ENCODE data around the gene LINS1. TPM values are rescaled to one million over a fixed set of nuclear protein-coding genes. Genes with fewer than 3 reads are reported as not detected.

Gene LINS1
- total and polyA plus RNA-seq, 2 experiments from 2014 or later = 11.7 to 15.4 TPM

GRCh38 chr15:100650685-100651084 lies 48.7 kb upstream of the LINS1 start:
- no peaks in the 10 kb centered on the region for H3K9me3 Mint-ChIP-seq
- H3K4me3 Mint-ChIP-seq = no peak overlapping the region
- Histone ChIP-seq H3K36me3 (ENCODE audit: insufficient read depth) (no peaks in the 10 kb centered on the region), H3K4me2 (no peak overlapping the region), H4K20me1 (replicated peaks; ENCODE audit: insufficient read depth) (no peaks in the 10 kb centered on the region; the same call in 1 of the 2 replicates), H3K27me3 (ENCODE audit: insufficient read depth) (no peaks in the 10 kb centered on the region), H3F3A (replicated peaks; ENCODE audit: low read depth) (no peaks in the 10 kb centered on the region), H3K27ac (ENCODE audit: low read depth) (no peak overlapping the region), H3K9me2 (ENCODE audit: insufficient read depth) (no peaks in the 10 kb centered on the region), H2AFZ (no peak overlapping the region), H3K4me1 (ENCODE audit: insufficient read depth) (no peaks in the 10 kb centered on the region), H3K4me3 (no peak overlapping the region), H3K79me2 (replicated peaks; ENCODE audit: insufficient read depth) (peaks cover 5% of the 10 kb centered on the region; the same call in 1 of the 2 replicates)
- DNase-seq (ENCODE audit: low spot score) (peak; percentile 46), ATAC-seq (peak; percentile 65)
- peaks cover 4% of the 10 kb centered on the region for H3K27me3 Mint-ChIP-seq (ENCODE audit: insufficient read depth, low read depth, poor library complexity)
- no peaks in the 10 kb centered on the region for H3K36me3 Mint-ChIP-seq (ENCODE audit: low read depth)
- 0 out of 2 replicates have a peak overlapping the region, but pooled peaks have one; percentile 82 for H3K27ac Mint-ChIP-seq
- H3K4me1 Mint-ChIP-seq = peaks cover 12% of the 10 kb centered on the region; the same call in 2 of the 3 replicates
- TF ChIP-seq STAT1 (IDR thresholded peaks at IDR 0.05; ENCODE audit: unreplicated experiment) (no peak), NANOG (IDR thresholded peaks at IDR 0.05; ENCODE audit: borderline replicate concordance) (no peak), EZH2 (IDR thresholded peaks at IDR 0.05; ENCODE audit: low read depth, unreplicated experiment) (no peak)
- TF ChIP-seq, protein P1, sequence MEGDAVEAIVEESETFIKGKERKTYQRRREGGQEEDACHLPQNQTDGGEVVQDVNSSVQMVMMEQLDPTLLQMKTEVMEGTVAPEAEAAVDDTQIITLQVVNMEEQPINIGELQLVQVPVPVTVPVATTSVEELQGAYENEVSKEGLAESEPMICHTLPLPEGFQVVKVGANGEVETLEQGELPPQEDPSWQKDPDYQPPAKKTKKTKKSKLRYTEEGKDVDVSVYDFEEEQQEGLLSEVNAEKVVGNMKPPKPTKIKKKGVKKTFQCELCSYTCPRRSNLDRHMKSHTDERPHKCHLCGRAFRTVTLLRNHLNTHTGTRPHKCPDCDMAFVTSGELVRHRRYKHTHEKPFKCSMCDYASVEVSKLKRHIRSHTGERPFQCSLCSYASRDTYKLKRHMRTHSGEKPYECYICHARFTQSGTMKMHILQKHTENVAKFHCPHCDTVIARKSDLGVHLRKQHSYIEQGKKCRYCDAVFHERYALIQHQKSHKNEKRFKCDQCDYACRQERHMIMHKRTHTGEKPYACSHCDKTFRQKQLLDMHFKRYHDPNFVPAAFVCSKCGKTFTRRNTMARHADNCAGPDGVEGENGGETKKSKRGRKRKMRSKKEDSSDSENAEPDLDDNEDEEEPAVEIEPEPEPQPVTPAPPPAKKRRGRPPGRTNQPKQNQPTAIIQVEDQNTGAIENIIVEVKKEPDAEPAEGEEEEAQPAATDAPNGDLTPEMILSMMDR (conservative IDR thresholded peaks at IDR 0.05; ENCODE audit: low read depth in 2 of 2) = peak; percentile 48 to 55

DNA sequence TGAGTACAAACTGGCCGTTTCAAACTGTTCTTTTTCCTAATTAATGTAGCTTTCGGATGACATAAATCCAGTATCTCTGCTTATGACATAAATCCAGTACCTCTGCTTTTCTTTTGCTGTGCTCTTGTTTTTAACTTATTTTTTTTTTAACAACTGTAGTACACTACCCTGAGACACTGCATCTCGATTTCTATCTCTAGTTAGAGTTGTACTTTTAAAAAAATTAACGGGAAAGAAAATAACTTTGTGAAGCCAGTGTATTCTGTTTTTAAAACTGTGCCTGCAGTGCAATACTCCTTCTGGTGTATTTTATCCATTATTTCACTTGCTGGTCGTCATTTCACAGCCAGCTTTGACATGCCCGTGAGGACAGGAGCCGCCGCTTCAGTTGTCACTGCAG lies 47.0 kb upstream of the LINS1 start:
- H3K36me3 ChIP-seq (ENCODE audit: insufficient read depth) = no peaks in the 10 kb centered on the region
- DNase-seq (ENCODE audit: low spot score) (no peak), ATAC-seq (no peak)
- H3K4me3 Mint-ChIP-seq = no peak overlapping the region
- H3K4me1 Mint-ChIP-seq = peaks cover 12% of the 10 kb centered on the region; the same call in 2 of the 3 replicates
- no peaks in the 10 kb centered on the region for H3K27me3 ChIP-seq (ENCODE audit: insufficient read depth)
- H4K20me1 ChIP-seq (replicated peaks; ENCODE audit: insufficient read depth) = no peaks in the 10 kb centered on the region; the same call in 1 of the 2 replicates
- no peaks in the 10 kb centered on the region for H3K4me1 ChIP-seq (ENCODE audit: insufficient read depth)
- no peak overlapping the region for H3K4me3 ChIP-seq
- no peaks in the 10 kb centered on the region for H3K9me3 Mint-ChIP-seq
- H2AFZ ChIP-seq = no peak overlapping the region
- H3K27ac Mint-ChIP-seq = no peak overlapping the region
- H3K79me2 ChIP-seq (replicated peaks; ENCODE audit: insufficient read depth) = peaks cover 13% of the 10 kb centered on the region
- H3K9me2 ChIP-seq (ENCODE audit: insufficient read depth) = no peaks in the 10 kb centered on the region
- H3F3A ChIP-seq (replicated peaks; ENCODE audit: low read depth) = no peaks in the 10 kb centered on the region
- no peaks in the 10 kb centered on the region for H3K27me3 Mint-ChIP-seq (ENCODE audit: insufficient read depth, low read depth, poor library complexity)
- H3K27ac ChIP-seq (ENCODE audit: low read depth) = no peak overlapping the region
- H3K36me3 Mint-ChIP-seq (ENCODE audit: low read depth) = no peaks in the 10 kb centered on the region
- TF ChIP-seq, protein P2, sequence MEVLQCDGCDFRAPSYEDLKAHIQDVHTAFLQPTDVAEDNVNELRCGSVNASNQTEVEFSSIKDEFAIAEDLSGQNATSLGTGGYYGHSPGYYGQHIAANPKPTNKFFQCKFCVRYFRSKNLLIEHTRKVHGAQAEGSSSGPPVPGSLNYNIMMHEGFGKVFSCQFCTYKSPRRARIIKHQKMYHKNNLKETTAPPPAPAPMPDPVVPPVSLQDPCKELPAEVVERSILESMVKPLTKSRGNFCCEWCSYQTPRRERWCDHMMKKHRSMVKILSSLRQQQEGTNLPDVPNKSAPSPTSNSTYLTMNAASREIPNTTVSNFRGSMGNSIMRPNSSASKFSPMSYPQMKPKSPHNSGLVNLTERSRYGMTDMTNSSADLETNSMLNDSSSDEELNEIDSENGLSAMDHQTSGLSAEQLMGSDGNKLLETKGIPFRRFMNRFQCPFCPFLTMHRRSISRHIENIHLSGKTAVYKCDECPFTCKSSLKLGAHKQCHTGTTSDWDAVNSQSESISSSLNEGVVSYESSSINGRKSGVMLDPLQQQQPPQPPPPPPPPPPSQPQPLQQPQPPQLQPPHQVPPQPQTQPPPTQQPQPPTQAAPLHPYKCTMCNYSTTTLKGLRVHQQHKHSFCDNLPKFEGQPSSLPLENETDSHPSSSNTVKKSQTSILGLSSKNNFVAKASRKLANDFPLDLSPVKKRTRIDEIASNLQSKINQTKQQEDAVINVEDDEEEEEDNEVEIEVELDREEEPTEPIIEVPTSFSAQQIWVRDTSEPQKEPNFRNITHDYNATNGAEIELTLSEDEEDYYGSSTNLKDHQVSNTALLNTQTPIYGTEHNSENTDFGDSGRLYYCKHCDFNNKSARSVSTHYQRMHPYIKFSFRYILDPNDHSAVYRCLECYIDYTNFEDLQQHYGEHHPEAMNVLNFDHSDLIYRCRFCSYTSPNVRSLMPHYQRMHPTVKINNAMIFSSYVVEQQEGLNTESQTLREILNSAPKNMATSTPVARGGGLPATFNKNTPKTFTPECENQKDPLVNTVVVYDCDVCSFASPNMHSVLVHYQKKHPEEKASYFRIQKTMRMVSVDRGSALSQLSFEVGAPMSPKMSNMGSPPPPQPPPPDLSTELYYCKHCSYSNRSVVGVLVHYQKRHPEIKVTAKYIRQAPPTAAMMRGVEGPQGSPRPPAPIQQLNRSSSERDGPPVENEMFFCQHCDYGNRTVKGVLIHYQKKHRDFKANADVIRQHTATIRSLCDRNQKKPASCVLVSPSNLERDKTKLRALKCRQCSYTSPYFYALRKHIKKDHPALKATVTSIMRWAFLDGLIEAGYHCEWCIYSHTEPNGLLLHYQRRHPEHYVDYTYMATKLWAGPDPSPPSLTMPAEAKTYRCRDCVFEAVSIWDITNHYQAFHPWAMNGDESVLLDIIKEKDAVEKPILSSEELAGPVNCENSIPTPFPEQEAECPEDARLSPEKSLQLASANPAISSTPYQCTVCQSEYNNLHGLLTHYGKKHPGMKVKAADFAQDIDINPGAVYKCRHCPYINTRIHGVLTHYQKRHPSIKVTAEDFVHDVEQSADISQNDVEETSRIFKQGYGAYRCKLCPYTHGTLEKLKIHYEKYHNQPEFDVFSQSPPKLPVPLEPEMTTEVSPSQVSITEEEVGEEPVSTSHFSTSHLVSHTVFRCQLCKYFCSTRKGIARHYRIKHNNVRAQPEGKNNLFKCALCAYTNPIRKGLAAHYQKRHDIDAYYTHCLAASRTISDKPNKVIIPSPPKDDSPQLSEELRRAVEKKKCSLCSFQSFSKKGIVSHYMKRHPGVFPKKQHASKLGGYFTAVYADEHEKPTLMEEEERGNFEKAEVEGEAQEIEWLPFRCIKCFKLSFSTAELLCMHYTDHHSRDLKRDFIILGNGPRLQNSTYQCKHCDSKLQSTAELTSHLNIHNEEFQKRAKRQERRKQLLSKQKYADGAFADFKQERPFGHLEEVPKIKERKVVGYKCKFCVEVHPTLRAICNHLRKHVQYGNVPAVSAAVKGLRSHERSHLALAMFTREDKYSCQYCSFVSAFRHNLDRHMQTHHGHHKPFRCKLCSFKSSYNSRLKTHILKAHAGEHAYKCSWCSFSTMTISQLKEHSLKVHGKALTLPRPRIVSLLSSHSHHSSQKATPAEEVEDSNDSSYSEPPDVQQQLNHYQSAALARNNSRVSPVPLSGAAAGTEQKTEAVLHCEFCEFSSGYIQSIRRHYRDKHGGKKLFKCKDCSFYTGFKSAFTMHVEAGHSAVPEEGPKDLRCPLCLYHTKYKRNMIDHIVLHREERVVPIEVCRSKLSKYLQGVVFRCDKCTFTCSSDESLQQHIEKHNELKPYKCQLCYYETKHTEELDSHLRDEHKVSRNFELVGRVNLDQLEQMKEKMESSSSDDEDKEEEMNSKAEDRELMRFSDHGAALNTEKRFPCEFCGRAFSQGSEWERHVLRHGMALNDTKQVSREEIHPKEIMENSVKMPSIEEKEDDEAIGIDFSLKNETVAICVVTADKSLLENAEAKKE (CRISPR knock-in tag; IDR thresholded peaks at IDR 0.05) = no peak
- TF ChIP-seq EZH2 (IDR thresholded peaks at IDR 0.05; ENCODE audit: low read depth, unreplicated experiment) (no peak), ZNF331 (CRISPR knock-in tag; IDR thresholded peaks at IDR 0.05; ENCODE audit: low read depth) (no peak), JUNB (IDR thresholded peaks at IDR 0.05; ENCODE audit: unreplicated experiment) (no peak), EZH2phosphoT487 (IDR thresholded peaks at IDR 0.05; ENCODE audit: unreplicated experiment) (no peak), POLR2AphosphoS5 (IDR thresholded peaks at IDR 0.05; ENCODE audit: low read depth) (no peak), STAT1 (IDR thresholded peaks at IDR 0.05; ENCODE audit: unreplicated experiment) (no peak), ETS1 (IDR thresholded peaks at IDR 0.05) (no peak)
- TF ChIP-seq, protein P1 (conservative IDR thresholded peaks at IDR 0.05; ENCODE audit: low read depth in 2 of 2) = no peak
- no peak overlapping the region for H3K4me2 ChIP-seq
